Muscle layer of duodenum (tissue), 2 donors: ENCODE measurements around the gene ZNF451.

Experiments
- H3K27ac ChIP-seq: one replicate; pipeline ENCODE4 v1.7.0; 2013; ENCODE audit warnings: mild to moderate bottlenecking, low read length
- H3K27me3 ChIP-seq: one replicate; pipeline ENCODE4 v1.7.0; 2013; ENCODE audit warnings: low read depth, mild to moderate bottlenecking, control low read depth, low read length
- H3K36me3 ChIP-seq, 2 donors: one replicate each; pipeline ENCODE4 v1.7.0; 2013; ENCODE audit warnings: low read length in 2 of 2, control low read depth in 1 of 2, mild to moderate bottlenecking in 1 of 2; ENCODE audit not compliant: insufficient read depth in 2 of 2, control insufficient read depth in 1 of 2
- H3K4me1 ChIP-seq, 2 donors: one replicate each; pipeline ENCODE4 v1.7.0; 2013; ENCODE audit warnings: low read length in 2 of 2, mild to moderate bottlenecking in 2 of 2, control low read depth in 1 of 2, moderate library complexity in 1 of 2; ENCODE audit not compliant: insufficient read depth in 2 of 2, control insufficient read depth in 1 of 2
- H3K4me3 ChIP-seq, 2 donors: one replicate each; pipeline ENCODE4 v1.7.0; 2013; ENCODE audit warnings: low read length in 2 of 2, low read depth in 1 of 2, mild to moderate bottlenecking in 1 of 2
- H3K9me3 ChIP-seq, 2 donors: one replicate each; pipeline ENCODE4 v1.7.0; 2013; ENCODE audit warnings: low read length in 2 of 2, control low read depth in 1 of 2, mild to moderate bottlenecking in 1 of 2; ENCODE audit not compliant: control insufficient read depth in 1 of 2
- donor health status: healthy.

Gene ZNF451

GRCh38 chr6:57134954-57135353 is 45.0 kb downstream of the ZNF451 start:
- H3K9me3 ChIP-seq, result no peaks in the 10 kb centered on the region
- H3K27ac ChIP-seq, result no peak overlapping the region
- peaks cover 11 to 17% of the 10 kb centered on the region in 2 donors for H3K36me3 ChIP-seq
- H3K4me1 ChIP-seq, result peaks cover 0 to 11% of the 10 kb centered on the region in 2 donors
- H3K27me3 ChIP-seq, result no peaks in the 10 kb centered on the region
- no peak overlapping the region for H3K4me3 ChIP-seq

- peaks cover 11 to 17% of the 10 kb centered on the region in 2 donors for H3K36me3 ChIP-seq
- H3K9me3 ChIP-seq, result no peaks in the 10 kb centered on the region
- no peak overlapping the region for H3K4me3 ChIP-seq
- H3K4me1 ChIP-seq, result peaks cover 0 to 7% of the 10 kb centered on the region in 2 donors
- no peaks in the 10 kb centered on the region for H3K27me3 ChIP-seq
- H3K27ac ChIP-seq, result no peak overlapping the region
Measured at GRCh38 chr6:57135885-57136284, 45.9 kb downstream of the ZNF451 start.

- no peaks in the 10 kb centered on the region for H3K4me1 ChIP-seq
- H3K27ac ChIP-seq, result no peak overlapping the region
- H3K4me3 ChIP-seq, result no peak overlapping the region
- no peaks in the 10 kb centered on the region for H3K9me3 ChIP-seq
- peaks cover 19 to 25% of the 10 kb centered on the region in 2 donors for H3K36me3 ChIP-seq
- no peaks in the 10 kb centered on the region for H3K27me3 ChIP-seq
Measured at GRCh38 chr6:57137350-57137749, 47.4 kb downstream of the ZNF451 start.

- Histone ChIP-seq H3K4me3 (no peak overlapping the region), H3K36me3 (peaks cover 24 to 29% of the 10 kb centered on the region in 2 donors), H3K9me3 (no peaks in the 10 kb centered on the region), H3K27ac (no peak overlapping the region), H3K27me3 (no peaks in the 10 kb centered on the region), H3K4me1 (no peaks in the 10 kb centered on the region)
Measured at GRCh38 chr6:57138026-57138425, 48.0 kb downstream of the ZNF451 start.

- H3K4me3 ChIP-seq, result no peak overlapping the region
- no peaks in the 10 kb centered on the region for H3K9me3 ChIP-seq
- no peaks in the 10 kb centered on the region for H3K4me1 ChIP-seq
- no peak overlapping the region for H3K27ac ChIP-seq
- H3K27me3 ChIP-seq, result no peaks in the 10 kb centered on the region
- peaks cover 15 to 25% of the 10 kb centered on the region in 2 donors for H3K36me3 ChIP-seq
Measured at GRCh38 chr6:57141451-57142177, 51.6 kb downstream of the ZNF451 start.

- no peaks in the 10 kb centered on the region for H3K27me3 ChIP-seq
- H3K36me3 ChIP-seq, result peaks cover 18 to 27% of the 10 kb centered on the region in 2 donors
- H3K27ac ChIP-seq, result no peak overlapping the region
- no peak overlapping the region for H3K4me3 ChIP-seq
- H3K9me3 ChIP-seq, result no peaks in the 10 kb centered on the region
- H3K4me1 ChIP-seq, result no peaks in the 10 kb centered on the region
Measured at GRCh38 chr6:57142178-57142525, 52.2 kb downstream of the ZNF451 start.

GRCh38 chr6:57143690-57144089 is 53.7 kb downstream of the ZNF451 start:
- peaks cover 31 to 38% of the 10 kb centered on the region in 2 donors for H3K36me3 ChIP-seq
- H3K27ac ChIP-seq, result no peak overlapping the region
- H3K27me3 ChIP-seq, result no peaks in the 10 kb centered on the region
- no peaks in the 10 kb centered on the region for H3K9me3 ChIP-seq
- no peaks in the 10 kb centered on the region for H3K4me1 ChIP-seq
- H3K4me3 ChIP-seq, result no peak overlapping the region

GRCh38 chr6:57147401-57147800 is 57.4 kb downstream of the ZNF451 start:
- peaks cover 32 to 45% of the 10 kb centered on the region in 2 donors for H3K36me3 ChIP-seq
- H3K4me1 ChIP-seq, result no peaks in the 10 kb centered on the region
- no peaks in the 10 kb centered on the region for H3K27me3 ChIP-seq
- no peak overlapping the region for H3K4me3 ChIP-seq
- no peak overlapping the region for H3K27ac ChIP-seq
- no peaks in the 10 kb centered on the region for H3K9me3 ChIP-seq

- Histone ChIP-seq H3K4me1 (no peaks in the 10 kb centered on the region), H3K27me3 (no peaks in the 10 kb centered on the region), H3K9me3 (no peaks in the 10 kb centered on the region), H3K36me3 (peaks cover 26 to 47% of the 10 kb centered on the region in 2 donors), H3K27ac (no peak overlapping the region), H3K4me3 (no peak overlapping the region)
Measured at GRCh38 chr6:57147955-57148858, 58.2 kb downstream of the ZNF451 start.

GRCh38 chr6:57158658-57159057 is 68.7 kb downstream of the ZNF451 start:
- no peak overlapping the region for H3K27ac ChIP-seq
- H3K4me3 ChIP-seq, result no peak overlapping the region
- no peaks in the 10 kb centered on the region for H3K27me3 ChIP-seq
- no peaks in the 10 kb centered on the region for H3K4me1 ChIP-seq
- H3K9me3 ChIP-seq, result no peaks in the 10 kb centered on the region
- peaks cover 31 to 41% of the 10 kb centered on the region in 2 donors for H3K36me3 ChIP-seq

GRCh38 chr6:57159127-57159526 is 69.1 kb downstream of the ZNF451 start:
- Histone ChIP-seq H3K27ac (no peak overlapping the region), H3K36me3 (peaks cover 26 to 42% of the 10 kb centered on the region in 2 donors), H3K4me1 (no peaks in the 10 kb centered on the region), H3K9me3 (no peaks in the 10 kb centered on the region), H3K4me3 (no peak overlapping the region), H3K27me3 (no peaks in the 10 kb centered on the region)
